Gastroesophageal sphincter (tissue), 4 donors: Measurements from ENCODE around the gene MACIR. TPM values are rescaled to one million over a fixed set of nuclear protein-coding genes. Genes with fewer than 3 reads are reported as not detected.

Experiments used
- ATAC-seq: fragments of 150-250 bp; one replicate; pipeline ENCODE4 v1.9.1; 2016; ENCODE audit warnings: mild to moderate bottlenecking, moderate library complexity
- H3K27ac ChIP-seq, 4 donors: fragments of 200-600 bp; sonication (generic) in 3 of 4; 1 replicate in 3 of 4; 2 replicates in 1 of 4; pipeline ENCODE4 v1.5.1; 2016 to 2019
- H3K27me3 ChIP-seq: fragments of 200-600 bp; sonication (generic); one replicate; pipeline ENCODE4 v1.5.1; 2019
- H3K36me3 ChIP-seq, 2 donors: fragments of 200-600 bp; sonication (generic); one replicate each; pipeline ENCODE4 v1.5.1; 2019; ENCODE audit warnings: control low read depth in 1 of 2
- H3K4me1 ChIP-seq, 3 donors: fragments of 200-600 bp; sonication (generic); 1 replicate in 2 of 3; 2 replicates in 1 of 3; pipeline ENCODE4 v1.5.1; 2016 to 2019; ENCODE audit warnings: control low read depth in 2 of 3
- H3K4me3 ChIP-seq, 2 donors: fragments of 200-600 bp; sonication (generic); one replicate each; pipeline ENCODE4 v1.5.1; 2019; ENCODE audit warnings: mild to moderate bottlenecking in 1 of 2, moderate library complexity in 1 of 2
- H3K9me3 ChIP-seq, 3 donors: fragments of 200-600 bp; sonication (generic); one replicate each; pipeline ENCODE4 v1.5.1; 2017 to 2019; ENCODE audit warnings: control low read depth in 2 of 3
- CTCF ChIP-seq, 4 experiments: fragments of 200-600 bp in 2 of 4; fragments of 450-650 bp in 2 of 4; sonication (generic) in 1 of 4; IDR thresholded peaks; one replicate each; pipeline ENCODE4 v1.5.1; 2017 to 2019; ENCODE audit warnings: antibody characterized with exemption in 4 of 4, mild to moderate bottlenecking in 2 of 4, moderate library complexity in 2 of 4
- EP300 ChIP-seq: sonication (generic); formaldehyde crosslinking; IDR thresholded peaks from one replicate; pipeline ENCODE4 v1.6.1; 2017; ENCODE audit warnings: antibody characterized with exemption, mild to moderate bottlenecking
- POLR2A ChIP-seq, 2 donors: fragments of 450-650 bp; IDR thresholded peaks; one replicate each; pipeline ENCODE4 v1.6.1; 2017; ENCODE audit warnings: antibody characterized with exemption in 2 of 2, mild to moderate bottlenecking in 2 of 2, moderate library complexity in 1 of 2
- POLR2AphosphoS5 ChIP-seq: sonication (generic); formaldehyde crosslinking; IDR thresholded peaks from one replicate; pipeline ENCODE4 v1.6.1; 2017; ENCODE audit warnings: antibody characterized with exemption
- WGBS, 2 donors: methylation state at CpG; one replicate each; pipeline ENCODE4 v1.1.5; 2018; ENCODE audit warnings: low coverage in 1 of 2; 5-methylcytosine and 5-hydroxymethylcytosine counted together
- total RNA-seq, 4 donors: library from RNA; depleted of rRNA; stranded (reverse); fragments of >200 nt; gene quantifications; one replicate each; pipeline ENCODE4 v1.1.0, GENCODE V29; 2016

The MACIR gene
- total RNA-seq, 4 donors from 2014 or later = 3.9 to 12.2 (median 8.0) TPM

GRCh38 chr5:103293719-103294118 is 35.2 kb downstream of the MACIR start:
- Histone ChIP-seq H3K36me3 (no peaks in the 10 kb centered on the region), H3K27me3 (no peaks in the 10 kb centered on the region), H3K9me3 (no peaks in the 10 kb centered on the region), H3K27ac (no peak overlapping the region), H3K4me3 (no peak overlapping the region), H3K4me1 (no peaks in the 10 kb centered on the region)
- WGBS, 2 donors = 62 to 73% methylated on average over 3 of the region's 3 CpGs
- no peak for ATAC-seq
- TF ChIP-seq POLR2A (IDR thresholded peaks at IDR 0.05) (no peak), CTCF (IDR thresholded peaks at IDR 0.05) (no peak), POLR2AphosphoS5 (no peak), EP300 (no peak)

GRCh38 chr5:103294906-103295305 is 36.3 kb downstream of the MACIR start:
- no peak overlapping the region for H3K27ac ChIP-seq
- no peaks in the 10 kb centered on the region for H3K9me3 ChIP-seq
- no peak for TF ChIP-seq POLR2AphosphoS5
- TF ChIP-seq EP300 = no peak
- TF ChIP-seq POLR2A (IDR thresholded peaks at IDR 0.05) = no peak
- TF ChIP-seq CTCF (IDR thresholded peaks at IDR 0.05) = no peak
- no peak overlapping the region for H3K4me3 ChIP-seq
- no peaks in the 10 kb centered on the region for H3K4me1 ChIP-seq
- H3K27me3 ChIP-seq = no peaks in the 10 kb centered on the region
- H3K36me3 ChIP-seq = no peaks in the 10 kb centered on the region
- ATAC-seq = no peak
- WGBS, 2 donors = 73 to 75% methylated on average over 2 to 5 of the region's 5 CpGs

DNA sequence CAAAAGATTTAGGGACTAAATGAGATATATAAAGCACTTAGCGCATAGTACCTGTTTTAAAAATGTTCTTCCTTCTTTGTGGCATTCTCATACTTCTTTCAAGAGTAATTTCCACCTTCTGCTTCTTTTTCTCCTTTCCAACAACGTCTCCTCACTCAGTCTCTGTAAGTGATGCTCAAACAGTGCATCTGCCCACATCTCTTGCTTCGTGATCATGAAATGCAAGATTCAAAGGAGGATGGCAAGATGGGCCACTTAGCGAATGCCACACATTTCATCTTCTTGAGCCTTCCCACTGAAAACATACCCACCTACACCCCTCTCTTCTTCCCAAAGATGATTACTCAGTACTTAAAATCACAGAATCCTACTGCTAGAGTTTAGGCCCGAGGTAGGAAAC is 36.9 kb downstream of the MACIR start:
- 88 to 96% methylated on average over 5 of the region's 5 CpGs for WGBS, 2 donors
- no peaks in the 10 kb centered on the region for H3K4me1 ChIP-seq
- no peaks in the 10 kb centered on the region for H3K36me3 ChIP-seq
- ATAC-seq = no peak
- H3K27ac ChIP-seq = no peak overlapping the region
- TF ChIP-seq EP300 (no peak), POLR2AphosphoS5 (no peak), CTCF (IDR thresholded peaks at IDR 0.05) (no peak), POLR2A (IDR thresholded peaks at IDR 0.05) (no peak)
- H3K9me3 ChIP-seq = no peaks in the 10 kb centered on the region
- H3K27me3 ChIP-seq = no peaks in the 10 kb centered on the region
- H3K4me3 ChIP-seq = no peak overlapping the region

- Histone ChIP-seq H3K9me3 (no peaks in the 10 kb centered on the region), H3K27ac (no peak overlapping the region), H3K4me3 (no peak overlapping the region), H3K36me3 (no peaks in the 10 kb centered on the region), H3K27me3 (no peaks in the 10 kb centered on the region), H3K4me1 (no peaks in the 10 kb centered on the region)
- WGBS, 2 donors = 46 to 100% methylated on average over 1 to 3 of the region's 3 CpGs
- no peak for TF ChIP-seq EP300
- no peak for TF ChIP-seq POLR2AphosphoS5
- TF ChIP-seq POLR2A (IDR thresholded peaks at IDR 0.05) = no peak
- TF ChIP-seq CTCF (IDR thresholded peaks at IDR 0.05) = no peak
- no peak for ATAC-seq
Measured at GRCh38 chr5:103295871-103296270, 37.3 kb downstream of the MACIR start.

DNA sequence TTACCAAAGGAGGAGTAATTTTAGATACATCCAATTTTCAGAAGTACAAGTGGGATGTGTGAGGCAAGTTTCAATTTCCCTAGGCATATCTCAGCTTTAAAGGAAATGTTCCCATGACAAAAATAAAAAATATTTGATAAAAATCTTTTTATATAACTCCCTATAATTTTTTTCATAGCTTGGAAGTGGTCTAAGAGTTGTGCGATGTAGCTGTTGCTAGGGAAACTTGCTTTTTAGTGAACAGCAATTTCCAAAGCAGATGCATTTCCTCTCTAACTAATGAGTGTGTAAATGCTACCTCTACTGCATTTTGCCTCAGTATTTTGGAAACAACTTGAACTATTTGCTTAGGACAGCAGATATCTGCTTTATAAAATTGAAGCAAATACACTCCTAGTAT is 39.6 kb downstream of the MACIR start:
- Histone ChIP-seq H3K27ac (no peak overlapping the region), H3K9me3 (no peaks in the 10 kb centered on the region), H3K36me3 (no peaks in the 10 kb centered on the region), H3K4me3 (no peak overlapping the region), H3K4me1 (no peaks in the 10 kb centered on the region), H3K27me3 (no peaks in the 10 kb centered on the region)
- 44 to 64% methylated on average over 1 of the region's 1 CpG for WGBS, 2 donors
- TF ChIP-seq CTCF (IDR thresholded peaks at IDR 0.05) (no peak), POLR2A (IDR thresholded peaks at IDR 0.05) (no peak), POLR2AphosphoS5 (no peak), EP300 (no peak)
- ATAC-seq = no peak
